Mesenchymal stem cell (in vitro differentiated cells and primary cell): Measurements from ENCODE around the gene FAM81B.

Experiments used
- DNase-seq: peaks from one replicate; pipeline ENCODE4 v3.0.0-alpha.2; 2013
- H2AFZ ChIP-seq: one replicate; pipeline ENCODE4 v1.6.1; 2013; ENCODE audit warnings: low read depth, mild to moderate bottlenecking, control low read depth, inconsistent platforms, low read length, moderate library complexity
- H2AK5ac ChIP-seq: 2 replicates; pipeline ENCODE4 v1.6.1; 2013; ENCODE audit warnings: low read length, moderate library complexity, mild to moderate bottlenecking, inconsistent platforms; ENCODE audit not compliant: severe bottlenecking
- H2BK120ac ChIP-seq: one replicate; pipeline ENCODE4 v1.6.1; 2013; ENCODE audit warnings: low read depth, mild to moderate bottlenecking, inconsistent platforms, low read length, moderate library complexity
- H2BK12ac ChIP-seq, 2 experiments: one replicate each; pipeline ENCODE4 v1.6.1; 2013; ENCODE audit warnings: inconsistent platforms in 2 of 2, low read length in 2 of 2, mild to moderate bottlenecking in 2 of 2, moderate library complexity in 2 of 2, control low read depth in 1 of 2
- H2BK15ac ChIP-seq: one replicate; pipeline ENCODE4 v1.6.1; 2013; ENCODE audit warnings: mild to moderate bottlenecking, low read depth, inconsistent platforms; ENCODE audit not compliant: poor library complexity, severe bottlenecking
- H2BK5ac ChIP-seq: 2 replicates; pipeline ENCODE4 v1.6.1; 2013; ENCODE audit warnings: low read depth, mild to moderate bottlenecking, low read length, control low read depth, inconsistent platforms; ENCODE audit not compliant: poor library complexity, severe bottlenecking
- H3K14ac ChIP-seq, 2 experiments: one replicate each; pipeline ENCODE4 v1.6.1; 2013; ENCODE audit warnings: inconsistent platforms in 2 of 2, low read length in 2 of 2, control low read depth in 1 of 2, mild to moderate bottlenecking in 1 of 2, moderate library complexity in 1 of 2
- H3K18ac ChIP-seq, 2 experiments: one replicate each; pipeline ENCODE4 v1.6.1; 2013; ENCODE audit warnings: inconsistent platforms in 2 of 2, low read length in 2 of 2, control low read depth in 1 of 2, low read depth in 1 of 2, mild to moderate bottlenecking in 1 of 2
- H3K23ac ChIP-seq, 2 experiments: one replicate each; pipeline ENCODE4 v1.6.1; 2013; ENCODE audit warnings: inconsistent platforms in 2 of 2, low read length in 2 of 2, mild to moderate bottlenecking in 2 of 2, moderate library complexity in 2 of 2, control low read depth in 1 of 2
- H3K27ac ChIP-seq: 2 replicates; pipeline ENCODE4 v1.5.1; 2013; ENCODE audit warnings: mild to moderate bottlenecking, moderate library complexity, low read length, control low read depth, inconsistent platforms; ENCODE audit not compliant: poor library complexity, severe bottlenecking
- H3K27me3 ChIP-seq, 2 experiments: 2 replicates each; pipeline versions ENCODE4 v1.6.1 to v1.7.0; 2013; ENCODE audit warnings: low read length in 2 of 2, mild to moderate bottlenecking in 2 of 2, moderate library complexity in 2 of 2, control low read depth in 1 of 2, inconsistent platforms in 1 of 2; ENCODE audit not compliant: control insufficient read depth in 1 of 2, insufficient read depth in 1 of 2
- H3K36me3 ChIP-seq, 2 experiments: 2 replicates each; pipeline versions ENCODE4 v1.6.1 to v1.7.0; 2013; ENCODE audit warnings: low read length in 2 of 2, control low read depth in 1 of 2, inconsistent platforms in 1 of 2, low read depth in 1 of 2, mild to moderate bottlenecking in 1 of 2; ENCODE audit not compliant: insufficient read depth in 2 of 2, control insufficient read depth in 1 of 2
- H3K4ac ChIP-seq, 2 experiments: one replicate each; pipeline ENCODE4 v1.6.1; 2013; ENCODE audit warnings: inconsistent platforms in 2 of 2, low read length in 2 of 2, mild to moderate bottlenecking in 2 of 2, moderate library complexity in 2 of 2, control low read depth in 1 of 2, low read depth in 1 of 2
- H3K4me1 ChIP-seq: 2 replicates; pipeline ENCODE4 v1.6.1; 2013; ENCODE audit warnings: low read depth, low read length, control low read depth; ENCODE audit not compliant: control insufficient read depth, insufficient read depth
- H3K4me2 ChIP-seq: 2 replicates; pipeline ENCODE4 v1.6.1; 2013; ENCODE audit warnings: low read length, mild to moderate bottlenecking, inconsistent platforms; ENCODE audit not compliant: poor library complexity, severe bottlenecking
- H3K4me3 ChIP-seq, 2 experiments: 2 replicates each; pipeline versions ENCODE4 v1.5.1 to v1.7.0; 2013; ENCODE audit warnings: low read length in 2 of 2, mild to moderate bottlenecking in 2 of 2, control low read depth in 1 of 2, low read depth in 1 of 2; ENCODE audit not compliant: insufficient read depth in 1 of 2
- H3K79me1 ChIP-seq: replicated peaks from 2 replicates; pipeline ENCODE4 v1.6.1; 2013; ENCODE audit warnings: mild to moderate bottlenecking, control low read depth, low read length, inconsistent platforms; ENCODE audit not compliant: poor library complexity, severe bottlenecking
- H3K9ac ChIP-seq: 2 replicates; pipeline ENCODE4 v1.7.0; 2013; ENCODE audit warnings: mild to moderate bottlenecking, low read length, moderate library complexity
- H3K9me3 ChIP-seq: 2 replicates; pipeline ENCODE4 v1.7.0; 2013; ENCODE audit warnings: mild to moderate bottlenecking, low read length; ENCODE audit not compliant: control insufficient read depth
- H4K8ac ChIP-seq: one replicate; pipeline ENCODE4 v1.6.1; 2013; ENCODE audit warnings: inconsistent platforms, mild to moderate bottlenecking, low read length, moderate library complexity
- H4K91ac ChIP-seq: one replicate; pipeline ENCODE4 v1.6.1; 2013; ENCODE audit warnings: mild to moderate bottlenecking, low read length, inconsistent platforms
- WGBS: methylation state at CpG from one replicate; pipeline ENCODE4 v1.1.7; 2013; ENCODE audit warnings: mixed read lengths; 5-methylcytosine and 5-hydroxymethylcytosine counted together

Gene FAM81B

DNA sequence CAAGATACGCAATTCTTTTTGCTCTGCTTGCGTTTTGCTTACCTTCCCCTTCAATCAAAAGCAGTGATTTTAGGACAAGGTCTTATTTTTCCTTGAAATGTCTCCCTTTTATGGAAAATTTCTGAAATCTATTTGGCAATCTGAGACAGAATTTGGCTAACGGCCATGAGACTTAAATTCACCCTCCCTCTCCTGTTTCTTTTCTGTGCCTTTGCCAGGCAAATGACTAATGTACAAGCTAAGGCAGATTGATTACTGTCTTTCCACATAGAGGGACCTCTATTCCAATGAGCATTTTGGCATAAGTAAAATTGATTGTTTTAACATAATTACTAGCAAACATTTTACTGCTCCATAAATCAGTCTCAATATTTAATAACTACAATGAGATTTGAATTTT, 31.7 kb downstream of the FAM81B start:
- Histone ChIP-seq H3K79me1 (no peaks in the 10 kb centered on the region), H2BK120ac (no peak overlapping the region)

GRCh38 chr5:95424016-95424415, 32.9 kb downstream of the FAM81B start:
- Histone ChIP-seq H2BK12ac (no peak overlapping the region), H4K8ac (no peak overlapping the region), H3K18ac (no peak overlapping the region), H3K27ac (no peak overlapping the region), H3K27me3 (no peaks in the 10 kb centered on the region), H2AFZ (no peak overlapping the region), H3K4me2 (no peak overlapping the region), H3K4me1 (no peaks in the 10 kb centered on the region), H3K9me3 (no peaks in the 10 kb centered on the region), H2BK5ac (no peak overlapping the region), H4K91ac (no peak overlapping the region), H3K23ac (no peak overlapping the region), H3K4ac (no peak overlapping the region), H3K9ac (no peak overlapping the region), H3K79me1 (no peaks in the 10 kb centered on the region), H3K14ac (no peak overlapping the region), H2BK120ac (no peak overlapping the region), H2AK5ac (no peak overlapping the region), H3K36me3 (no peaks in the 10 kb centered on the region), H3K4me3 (no peak overlapping the region), H2BK15ac (no peak overlapping the region)
- WGBS: no CpG with 5 or more reads among the region's 4 CpGs
- no peak for DNase-seq

More for the DNA sequence above, 31.7 kb downstream of the FAM81B start:
- Histone ChIP-seq H4K91ac (no peak overlapping the region), H3K9me3 (no peaks in the 10 kb centered on the region), H3K27ac (no peak overlapping the region), H2BK5ac (no peak overlapping the region), H3K4me2 (no peak overlapping the region), H3K4me3 (no peak overlapping the region), H3K36me3 (no peaks in the 10 kb centered on the region), H3K9ac (no peak overlapping the region), H2AFZ (no peak overlapping the region), H2AK5ac (no peak overlapping the region), H2BK15ac (no peak overlapping the region), H3K27me3 (no peaks in the 10 kb centered on the region), H3K18ac (no peak overlapping the region), H4K8ac (no peak overlapping the region), H3K23ac (no peak overlapping the region), H3K14ac (no peak overlapping the region), H2BK12ac (no peak overlapping the region), H3K4me1 (no peaks in the 10 kb centered on the region), H3K4ac (no peak overlapping the region)
- WGBS: 100% methylated on average over 2 of the region's 3 CpGs
- no peak for DNase-seq

DNA sequence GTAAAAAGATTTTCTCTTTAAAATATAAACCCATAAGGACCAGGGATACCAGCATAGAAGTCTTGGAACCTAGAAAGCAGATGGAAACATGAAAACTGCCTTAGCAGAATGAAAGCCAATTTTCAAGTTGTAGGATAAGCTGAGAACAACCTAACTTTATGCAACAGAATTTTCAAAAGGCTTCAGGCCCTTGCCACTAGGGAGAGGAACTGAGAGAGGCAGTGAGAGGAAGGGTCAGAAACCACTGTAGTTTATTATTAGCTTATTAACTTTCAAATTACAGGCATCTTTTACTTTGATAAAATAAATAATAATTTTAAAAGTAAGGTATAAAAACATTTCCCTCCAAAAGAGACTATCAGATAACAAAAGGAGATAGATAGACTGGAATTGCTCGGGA, 33.4 kb downstream of the FAM81B start:
- no peak overlapping the region for H3K4me3 ChIP-seq
- H4K8ac ChIP-seq: no peak overlapping the region
- H2AK5ac ChIP-seq: no peak overlapping the region
- no peaks in the 10 kb centered on the region for H3K4me1 ChIP-seq
- H3K18ac ChIP-seq: no peak overlapping the region
- no peaks in the 10 kb centered on the region for H3K27me3 ChIP-seq
- H3K4me2 ChIP-seq: no peak overlapping the region
- H3K79me1 ChIP-seq: no peaks in the 10 kb centered on the region
- WGBS: no CpG with 5 or more reads among the region's 1 CpG
- H3K4ac ChIP-seq: no peak overlapping the region
- H3K9ac ChIP-seq: no peak overlapping the region
- no peaks in the 10 kb centered on the region for H3K36me3 ChIP-seq
- no peak overlapping the region for H2AFZ ChIP-seq
- no peak overlapping the region for H3K14ac ChIP-seq
- H2BK120ac ChIP-seq: no peak overlapping the region
- no peak overlapping the region for H3K27ac ChIP-seq
- no peak overlapping the region for H2BK12ac ChIP-seq
- no peak for DNase-seq
- H4K91ac ChIP-seq: no peak overlapping the region
- H3K23ac ChIP-seq: no peak overlapping the region
- no peak overlapping the region for H2BK5ac ChIP-seq
- no peak overlapping the region for H2BK15ac ChIP-seq
- H3K9me3 ChIP-seq: no peaks in the 10 kb centered on the region

DNA sequence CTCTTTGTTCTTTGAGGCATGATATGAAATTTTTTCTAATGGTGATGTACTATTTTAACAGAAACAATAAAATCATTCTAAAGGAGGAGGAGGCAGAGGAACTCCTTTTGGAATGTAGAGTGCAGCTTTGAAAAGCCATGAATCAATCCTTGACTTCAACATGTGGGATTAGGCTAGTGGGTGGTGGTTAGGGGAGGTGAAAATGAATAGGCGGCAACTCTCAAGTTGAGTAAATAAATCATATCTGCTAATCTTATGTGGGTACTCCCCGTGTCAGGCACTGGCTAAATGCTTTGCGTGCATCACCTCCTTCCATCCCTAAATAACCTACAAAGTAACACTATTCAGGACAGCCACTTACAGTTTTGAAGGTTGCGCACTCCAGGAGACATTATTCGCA, 35.1 kb downstream of the FAM81B start:
- no peak overlapping the region for H3K14ac ChIP-seq
- no peak overlapping the region for H4K8ac ChIP-seq
- H2BK5ac ChIP-seq: no peak overlapping the region
- H3K18ac ChIP-seq: no peak overlapping the region
- H2BK15ac ChIP-seq: no peak overlapping the region
- H2AK5ac ChIP-seq: no peak overlapping the region
- H3K4ac ChIP-seq: no peak overlapping the region
- H3K36me3 ChIP-seq: no peaks in the 10 kb centered on the region
- no peak overlapping the region for H2BK12ac ChIP-seq
- no peak overlapping the region for H3K4me2 ChIP-seq
- H2BK120ac ChIP-seq: no peak overlapping the region
- H3K9ac ChIP-seq: no peak overlapping the region
- H3K27ac ChIP-seq: no peak overlapping the region
- no peaks in the 10 kb centered on the region for H3K9me3 ChIP-seq
- no peak overlapping the region for H2AFZ ChIP-seq
- no peak overlapping the region for H3K4me3 ChIP-seq
- DNase-seq: no peak
- H3K27me3 ChIP-seq: no peaks in the 10 kb centered on the region
- no peaks in the 10 kb centered on the region for H3K4me1 ChIP-seq
- no peaks in the 10 kb centered on the region for H3K79me1 ChIP-seq
- WGBS: 69% methylated on average over 5 of the region's 5 CpGs
- H3K23ac ChIP-seq: no peak overlapping the region
- H4K91ac ChIP-seq: no peak overlapping the region
